ENCODE results near the gene SDF2L1.
"Not testable (repeated sequence)": the region's sequence is repeated elsewhere in the genome, so short reads cannot be mapped to it uniquely, and the experiment has no call there.

SDF2L1 gene

DNA sequence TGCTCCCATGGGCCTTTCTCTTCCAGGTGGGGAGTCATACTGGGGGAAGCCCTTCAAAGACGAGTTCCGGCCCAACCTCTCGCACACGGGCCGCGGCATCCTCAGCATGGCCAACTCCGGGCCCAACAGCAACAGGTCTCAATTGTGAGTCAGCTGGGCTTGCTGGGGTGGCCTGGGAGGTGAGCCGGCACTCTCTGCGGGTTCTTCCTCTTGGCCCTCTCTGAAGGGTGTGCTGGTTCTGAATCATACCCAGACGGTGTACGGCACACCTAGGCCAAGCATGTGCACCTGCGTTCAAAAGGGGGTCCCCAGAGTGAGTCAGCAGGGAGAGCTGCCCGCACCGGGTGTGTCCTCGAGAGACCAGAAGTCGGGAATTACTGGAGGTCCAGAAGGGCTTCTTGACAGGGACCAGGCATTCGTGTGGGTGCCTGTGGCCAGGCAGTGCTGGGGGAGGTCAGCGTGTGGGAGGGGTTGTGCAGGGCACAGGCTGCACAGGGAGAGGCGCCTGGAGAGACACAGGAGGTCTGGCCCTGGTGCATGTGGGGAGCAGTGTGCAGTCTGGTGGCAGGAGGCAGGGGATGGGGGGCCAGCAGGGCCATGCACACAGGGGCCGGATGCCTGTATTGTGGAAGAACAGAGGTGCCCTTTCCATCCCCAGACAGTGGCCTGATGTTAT is 46.7 kb downstream of the SDF2L1 start:
- DNase-seq, result no peak

DNA sequence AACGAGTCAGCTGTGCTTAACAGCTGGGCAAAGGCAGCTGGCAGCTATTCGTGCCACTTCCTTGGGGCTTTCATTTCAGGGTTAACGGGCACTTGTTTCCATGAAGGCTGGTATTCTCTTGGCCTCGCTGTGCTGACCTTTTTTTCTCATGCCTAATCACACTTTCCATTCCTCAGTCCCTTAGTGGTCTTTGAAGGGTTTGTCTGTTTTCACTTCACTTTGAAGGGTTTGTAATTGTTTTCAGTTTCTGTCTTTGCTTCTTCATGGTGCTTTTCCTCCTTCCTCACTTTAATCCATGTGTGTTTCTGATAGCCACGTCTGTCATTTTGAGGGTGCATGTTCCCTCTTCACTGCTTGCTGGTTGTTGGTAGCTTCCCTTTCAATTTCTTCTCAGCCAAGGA is 48.3 kb downstream of the SDF2L1 start:
- DNase-seq, result no peak

DNA sequence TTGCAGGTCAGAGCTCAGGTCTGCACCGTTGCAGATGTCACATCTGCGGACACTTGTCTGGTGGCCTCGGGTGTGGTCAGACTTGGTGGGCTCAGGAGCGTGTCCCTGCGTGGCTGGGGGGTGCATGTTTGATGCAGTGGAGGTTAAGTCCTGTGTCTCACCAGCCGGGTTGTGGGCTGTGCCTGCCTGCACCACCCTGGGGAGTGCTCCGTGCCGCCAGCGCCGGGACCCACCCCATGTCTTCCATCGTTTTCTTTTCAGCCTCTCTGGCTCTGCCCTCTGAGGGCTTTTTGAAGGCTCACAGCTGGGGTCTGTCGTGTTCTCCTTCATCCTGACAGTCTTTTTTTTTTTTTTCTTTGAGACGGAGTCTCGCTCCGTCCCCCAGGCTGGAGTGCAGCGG is 49.7 kb downstream of the SDF2L1 start:
- no peak for DNase-seq

DNA sequence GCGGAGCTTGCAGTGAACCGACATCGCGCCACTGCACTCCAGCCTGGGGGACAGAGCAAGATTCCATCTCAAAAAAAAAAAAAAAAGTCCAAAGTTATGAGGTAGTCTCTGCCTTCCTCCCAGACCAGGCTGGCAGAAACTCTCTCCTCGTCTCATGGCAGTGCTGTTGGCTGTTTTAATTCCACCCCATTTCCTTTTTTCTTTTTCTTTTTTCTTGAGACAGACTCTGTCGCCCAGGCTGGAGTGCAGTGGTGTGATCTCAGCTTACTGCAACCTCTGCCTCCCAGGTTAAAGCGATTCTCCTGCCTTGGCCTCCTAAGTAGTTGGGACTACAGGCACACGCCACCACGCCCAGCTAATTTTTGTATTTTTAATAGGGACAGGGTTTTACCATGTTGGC is 50.8 kb downstream of the SDF2L1 start:
- not testable (repeated sequence) for DNase-seq

DNA sequence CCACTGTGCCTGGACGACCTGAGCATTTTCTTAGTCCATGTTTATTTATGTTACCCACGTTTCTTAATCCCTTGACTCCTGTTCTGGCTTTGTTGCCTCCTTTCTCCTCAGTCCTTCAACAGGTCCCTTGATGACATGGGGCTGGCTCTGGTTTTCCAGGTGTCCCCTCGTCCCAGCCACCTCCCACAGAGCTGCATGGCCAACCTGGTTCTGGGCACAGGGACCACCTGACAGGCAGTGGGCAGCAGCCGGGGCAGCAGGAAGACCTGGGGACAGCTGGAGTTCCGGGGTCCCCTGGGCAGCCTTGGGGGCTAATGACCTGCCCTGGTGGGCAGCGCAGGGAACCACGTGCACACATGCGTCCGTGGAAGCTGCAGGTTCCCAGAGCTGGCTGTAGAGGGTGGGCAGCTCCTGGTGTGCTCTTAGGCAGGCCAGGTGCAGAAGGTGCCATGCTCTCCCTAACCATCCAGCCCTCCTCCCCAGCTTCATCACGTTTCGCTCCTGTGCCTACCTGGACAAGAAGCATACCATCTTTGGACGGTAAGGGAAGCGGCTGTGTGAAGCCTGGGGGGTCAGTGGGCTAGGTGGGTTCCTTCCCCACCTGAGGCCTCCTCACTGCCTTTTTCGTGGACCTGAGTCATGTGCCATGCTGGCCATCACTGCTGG is 51.4 kb downstream of the SDF2L1 start:
- DNase-seq, result no peak
